Central memory CD4-positive, alpha-beta T cell (primary cell): ENCODE measurements around the gene TNNI3K.

ENCODE experiments used
- DNase-seq: peaks from one replicate; pipeline ENCODE4 v3.0.0; 2022

The TNNI3K gene

GRCh38 chr1:74504933-74505512 is 269.8 kb downstream of the TNNI3K start:
- DNase-seq, result no peak

DNA sequence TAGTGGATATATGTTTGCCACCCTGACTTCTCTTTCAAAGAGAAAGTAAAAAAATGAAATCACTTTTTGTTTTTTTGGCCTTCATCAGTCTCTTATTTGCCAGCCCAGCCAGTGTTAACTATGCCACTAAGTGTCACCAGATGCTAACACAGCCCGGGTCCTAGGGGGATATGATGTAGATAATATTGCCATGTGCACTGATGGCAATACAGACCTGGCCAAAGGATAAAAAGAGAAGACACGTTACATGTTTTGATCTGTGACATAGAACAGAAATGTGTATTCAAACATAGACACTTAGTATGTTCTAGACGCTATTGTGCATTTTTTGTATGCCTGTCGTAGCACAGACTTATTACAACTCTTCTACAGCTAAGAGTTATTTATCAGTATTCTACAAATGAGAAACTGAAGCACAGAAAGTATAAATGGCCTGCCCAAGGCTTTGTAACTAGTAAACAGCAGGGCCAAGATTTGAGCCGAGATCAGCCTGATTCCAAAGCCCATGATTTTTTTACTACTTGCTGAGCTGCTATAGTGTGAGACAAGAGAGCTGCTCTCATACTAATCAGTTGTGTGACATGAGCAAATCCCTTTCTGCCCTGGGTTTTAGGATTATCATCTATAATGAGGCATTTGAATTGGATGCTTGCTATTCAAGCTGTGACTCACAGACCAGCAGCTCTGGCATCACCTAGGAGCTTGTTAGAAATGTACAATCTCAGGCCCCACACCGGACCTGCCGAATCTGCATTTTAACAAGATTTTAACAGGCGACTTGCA is 270.9 kb downstream of the TNNI3K start:
- no peak for DNase-seq

GRCh38 chr1:74508449-74508848 is 273.3 kb downstream of the TNNI3K start:
- DNase-seq, result no peak

- no peak for DNase-seq
Measured at GRCh38 chr1:74512170-74512915, 277.2 kb downstream of the TNNI3K start, which contains the start of gene LRRC53. Gene LRRC53 (minus strand): TSS chr1:74512611. CDS start chr1:74483349, 29,262 bp downstream.

- DNase-seq, result no peak
Measured at GRCh38 chr1:74513411-74514300, 278.5 kb downstream of the TNNI3K start.

GRCh38 chr1:74517599-74518051 is 282.4 kb downstream of the TNNI3K start:
- no peak for DNase-seq

GRCh38 chr1:74522148-74522547 is 287.0 kb downstream of the TNNI3K start:
- DNase-seq, result no peak

DNA sequence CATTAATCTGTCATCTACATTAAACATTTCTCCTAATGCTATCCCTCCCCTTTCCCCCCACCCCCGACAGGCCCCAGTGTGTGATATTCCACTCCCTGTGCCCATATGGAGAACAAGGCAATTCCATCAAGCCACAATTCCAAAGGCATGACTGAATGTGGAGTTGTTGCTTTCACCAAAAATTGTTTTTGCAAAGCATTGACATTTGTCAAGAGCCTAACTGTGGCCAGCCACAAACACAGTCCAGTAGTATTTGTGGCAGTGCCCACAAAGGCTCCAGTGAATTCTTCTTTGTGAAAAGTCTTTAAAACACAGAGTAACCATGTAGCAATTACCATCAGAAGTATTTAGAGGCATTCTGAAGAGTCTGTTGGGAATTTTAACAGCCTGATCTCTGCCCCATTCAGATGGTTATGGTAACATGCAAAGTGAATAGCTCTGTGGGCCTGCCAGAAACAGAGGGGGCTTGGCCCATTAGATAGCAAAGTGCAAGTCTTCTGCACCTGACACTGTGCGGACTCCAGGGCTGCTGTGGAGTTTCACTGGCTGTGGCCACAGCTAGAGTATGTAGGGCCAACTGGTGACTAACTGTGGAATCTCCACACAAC is 288.8 kb downstream of the TNNI3K start:
- DNase-seq, result no peak

DNA sequence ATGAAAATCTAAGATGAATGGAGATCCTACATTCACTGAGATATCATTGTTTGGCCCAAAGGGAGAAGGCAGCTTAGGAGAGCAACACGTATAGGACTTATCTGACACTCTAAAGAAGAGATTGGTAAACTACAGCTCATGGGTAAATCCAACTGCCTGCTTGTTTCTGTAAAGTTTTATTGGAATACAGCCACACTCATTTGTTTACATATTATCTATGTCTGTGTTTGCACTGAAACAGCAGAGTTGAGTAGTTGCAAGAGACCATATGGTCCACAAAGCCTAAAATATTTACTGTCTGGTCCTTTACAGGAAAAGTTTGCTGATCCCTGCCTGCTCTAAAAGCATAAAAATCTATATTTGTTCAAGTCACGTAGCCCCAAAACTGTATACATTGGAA is 291.5 kb downstream of the TNNI3K start:
- no peak for DNase-seq

DNA sequence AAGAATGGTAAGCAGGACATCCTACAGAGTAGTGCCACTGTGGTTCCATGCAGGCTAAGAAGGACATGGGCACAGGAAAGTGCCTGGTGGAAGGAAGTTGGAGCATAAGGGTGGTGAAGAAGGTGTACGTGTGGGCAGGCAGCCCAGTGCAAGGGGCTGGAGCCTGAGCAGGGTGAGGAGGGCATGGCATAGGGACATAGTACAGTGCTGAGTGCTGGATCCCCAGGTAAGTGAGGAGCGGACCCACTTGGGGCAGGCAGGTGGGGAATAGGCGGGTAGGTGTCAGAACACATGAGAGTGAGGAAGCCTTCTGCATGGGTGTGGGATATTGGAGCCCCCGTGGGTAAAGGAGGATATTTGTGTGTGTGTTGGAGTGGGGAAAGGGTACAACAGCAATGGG is 292.9 kb downstream of the TNNI3K start:
- no peak for DNase-seq

GRCh38 chr1:74530892-74531291 is 295.7 kb downstream of the TNNI3K start:
- DNase-seq, result no peak

DNA sequence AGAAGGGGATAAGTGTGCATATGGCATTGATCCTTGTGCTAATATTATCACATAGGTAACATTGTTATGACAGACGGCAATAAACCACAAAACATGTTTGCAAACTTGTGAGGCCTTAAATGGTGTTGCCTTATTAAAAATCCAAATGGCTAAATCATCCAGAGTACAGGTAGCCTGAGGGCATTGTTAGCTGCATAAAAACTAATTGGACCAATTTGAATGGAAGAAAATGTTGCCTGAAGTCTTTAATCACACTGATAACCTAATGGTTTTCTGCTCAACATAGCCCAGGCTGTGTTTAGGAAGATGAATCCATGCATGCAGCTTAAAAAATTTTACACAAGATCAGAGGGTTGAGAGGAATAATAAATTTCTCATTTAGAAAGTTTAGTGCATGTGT is 296.6 kb downstream of the TNNI3K start:
- DNase-seq, result no peak

DNA sequence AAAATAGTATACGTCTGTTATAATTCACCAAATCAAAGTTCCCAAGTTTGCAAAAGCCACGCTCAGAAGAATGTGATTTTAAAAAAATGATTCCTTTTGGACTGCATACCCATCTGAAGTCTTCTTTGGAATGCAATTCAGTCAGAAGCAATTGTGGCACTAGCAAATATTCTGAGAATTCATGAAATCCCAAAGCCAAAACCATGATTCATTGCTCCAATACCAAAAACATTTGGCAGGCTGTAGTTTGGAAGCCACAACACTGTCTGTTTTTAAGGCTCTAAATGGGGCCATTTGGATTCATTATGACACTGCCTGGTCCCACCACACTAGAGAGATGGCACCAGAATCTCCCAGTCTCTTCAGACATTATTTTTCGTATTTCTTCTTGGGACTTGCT is 299.1 kb downstream of the TNNI3K start:
- DNase-seq, result no peak

- no peak for DNase-seq
Measured at GRCh38 chr1:74545821-74546220, 310.6 kb downstream of the TNNI3K start.

- no peak for DNase-seq
Measured at GRCh38 chr1:74548961-74549750, 314.0 kb downstream of the TNNI3K start.

DNA sequence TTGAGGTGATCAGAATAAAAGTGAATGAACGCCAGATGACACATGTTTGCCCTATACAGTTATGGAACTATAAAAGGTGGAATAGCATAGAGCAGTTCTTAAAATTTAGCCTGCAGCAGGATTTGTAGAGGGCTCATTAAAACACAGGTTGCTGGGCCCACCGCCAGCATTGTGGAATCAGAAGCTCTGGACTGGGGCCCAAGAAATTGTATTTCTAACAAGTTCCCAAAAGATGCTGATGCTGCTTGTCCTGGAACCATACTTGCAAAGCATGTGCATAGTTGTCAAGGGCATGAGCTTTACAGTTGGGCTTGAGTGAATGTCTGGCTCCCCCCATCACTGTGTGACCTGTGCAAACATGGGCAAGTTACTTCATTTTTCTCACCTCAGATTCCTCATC is 314.7 kb downstream of the TNNI3K start:
- DNase-seq, result no peak

DNA sequence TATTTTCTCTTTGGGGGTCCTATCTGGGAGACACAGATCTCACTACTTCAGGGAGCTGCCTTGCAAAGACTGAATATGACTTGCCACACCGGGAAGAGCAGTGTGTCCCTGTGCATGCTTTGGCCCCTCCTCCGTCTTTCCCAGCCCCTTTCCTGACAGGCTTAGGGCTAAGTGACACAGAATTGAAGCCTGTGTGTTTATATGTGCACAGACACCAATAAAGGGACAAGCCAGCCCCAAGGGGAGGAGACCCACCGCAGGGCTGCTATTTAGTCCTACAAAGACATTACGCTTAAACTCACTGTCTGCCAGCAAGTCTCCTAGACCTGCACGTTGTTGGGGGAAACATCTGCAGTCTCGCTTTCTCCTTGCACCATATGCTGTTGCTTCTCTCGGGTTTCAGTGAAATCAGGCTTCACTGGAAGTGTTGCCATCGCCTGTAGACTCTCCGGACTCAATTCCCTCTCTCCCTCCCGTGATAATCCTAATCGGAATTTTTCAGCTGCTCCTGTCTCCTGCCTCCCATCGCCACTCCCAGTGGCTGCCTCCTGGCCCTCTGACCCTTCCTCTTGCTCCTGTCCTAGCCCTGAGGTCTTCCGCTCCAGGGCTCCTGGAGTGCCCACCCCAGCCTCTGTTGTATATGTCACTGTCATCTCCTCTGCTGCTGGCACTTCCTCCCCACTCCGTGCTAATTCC is 335.8 kb downstream of the TNNI3K start:
- no peak for DNase-seq

- DNase-seq, result no peak
Measured at GRCh38 chr1:74571493-74571800, 336.3 kb downstream of the TNNI3K start.

- DNase-seq, result no peak
Measured at GRCh38 chr1:74571891-74572290, 336.7 kb downstream of the TNNI3K start.

DNA sequence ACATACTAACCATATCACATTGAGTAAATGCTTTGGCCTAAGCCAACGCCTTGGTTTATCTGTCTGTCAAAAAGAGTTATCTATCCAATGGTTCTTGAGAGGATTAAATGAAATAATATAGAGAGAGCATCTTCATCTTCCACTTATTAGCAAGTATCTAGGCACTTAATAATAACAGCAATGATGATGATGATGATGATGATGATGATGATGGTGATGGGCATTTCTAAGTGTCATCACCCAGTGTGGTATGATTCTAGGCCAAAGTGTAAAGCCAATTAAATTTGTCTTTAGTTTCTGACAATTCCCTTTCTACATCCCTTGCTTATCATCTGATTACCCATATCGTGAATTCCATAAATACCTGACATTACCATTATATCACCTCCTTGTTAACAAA is 342.9 kb downstream of the TNNI3K start:
- no peak for DNase-seq

DNA sequence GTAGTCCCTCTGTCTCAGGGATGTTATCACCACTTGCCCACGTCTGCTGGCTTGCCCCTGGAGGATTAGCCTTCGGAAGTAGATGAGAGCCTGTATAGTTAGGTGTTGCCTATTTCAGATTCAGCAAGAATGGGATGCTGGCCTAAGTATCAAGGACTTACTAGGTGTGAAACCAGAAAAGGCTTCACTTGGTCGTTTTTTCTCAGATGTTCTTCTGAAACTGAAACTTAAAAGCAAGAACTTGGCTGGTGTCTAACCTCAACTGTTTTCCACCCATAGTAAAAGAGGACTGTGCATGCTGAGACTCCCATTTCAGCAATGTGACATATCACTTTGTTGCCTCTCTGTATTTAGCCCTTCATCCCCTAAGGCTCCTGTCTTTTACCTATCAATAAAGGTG is 344.2 kb downstream of the TNNI3K start:
- no peak for DNase-seq
